DOHH2 (cell line): ENCODE data around the gene SLC4A2.

Experiments
- H3F3A ChIP-seq: fragments of 200-600 bp; sonication (generic), shearing (Covaris generic); 2 replicates; pipeline ENCODE4 v1.6.0; 2016; ENCODE audit warnings: antibody characterized with exemption, mild to moderate bottlenecking; ENCODE audit not compliant: control insufficient read depth, insufficient read depth
- H3K27ac ChIP-seq: fragments of 200-600 bp; sonication (generic); 2 replicates; pipeline ENCODE4 v1.5.1; 2014; ENCODE audit warnings: low read depth, mild to moderate bottlenecking, low read length, moderate library complexity
- H3K27me3 ChIP-seq: fragments of 200-600 bp; sonication (generic); 2 replicates; pipeline ENCODE4 v1.6.1; 2014; ENCODE audit warnings: mild to moderate bottlenecking, low read length, mixed read lengths; ENCODE audit not compliant: control insufficient read depth
- H3K36me3 ChIP-seq: fragments of 200-600 bp; sonication (generic); 2 replicates; pipeline ENCODE4 v1.6.1; 2014; ENCODE audit warnings: mild to moderate bottlenecking, low read length, moderate library complexity, mixed read lengths; ENCODE audit not compliant: control insufficient read depth
- H3K4me1 ChIP-seq: fragments of 200-600 bp; sonication (generic); 2 replicates; pipeline ENCODE4 v1.6.1; 2014; ENCODE audit warnings: mild to moderate bottlenecking, low read length, mixed read lengths; ENCODE audit not compliant: control insufficient read depth
- H3K4me2 ChIP-seq: fragments of 200-600 bp; sonication (generic); 2 replicates; pipeline ENCODE4 v1.6.0; 2014; ENCODE audit warnings: mild to moderate bottlenecking, low read length, moderate library complexity
- H3K4me3 ChIP-seq: fragments of 200-600 bp; sonication (generic); 2 replicates; pipeline ENCODE4 v1.5.1; 2014; ENCODE audit warnings: mild to moderate bottlenecking, low read length, mixed read lengths
- H3K79me2 ChIP-seq: fragments of 200-600 bp; sonication (generic); 2 replicates; pipeline ENCODE4 v1.6.1; 2014; ENCODE audit warnings: mild to moderate bottlenecking, low read length, mixed read lengths; ENCODE audit not compliant: control insufficient read depth
- H3K9me2 ChIP-seq: fragments of 200-600 bp; sonication (generic); replicated peaks from 2 replicates; pipeline ENCODE4 v1.6.1; 2014; ENCODE audit warnings: mild to moderate bottlenecking, low read length, mixed read lengths; ENCODE audit not compliant: control insufficient read depth
- H3K9me3 ChIP-seq: fragments of 200-600 bp; sonication (generic); 2 replicates; pipeline ENCODE4 v1.6.1; 2014; ENCODE audit warnings: antibody characterized with exemption, low read length, mixed read lengths; ENCODE audit not compliant: control insufficient read depth, insufficient read depth
- H4K20me1 ChIP-seq: fragments of 200-600 bp; sonication (generic); 2 replicates; pipeline ENCODE4 v1.6.0; 2014; ENCODE audit warnings: low read depth, mild to moderate bottlenecking, antibody characterized with exemption, low read length, moderate library complexity; ENCODE audit not compliant: control insufficient read depth, insufficient read depth
- CTCF ChIP-seq: fragments of 200-600 bp; sonication (generic); IDR thresholded peaks from one replicate; pipeline ENCODE4 v1.5.1; 2014; ENCODE audit warnings: antibody characterized with exemption, mild to moderate bottlenecking, low read depth, low read length; ENCODE audit not compliant: poor library complexity, severe bottlenecking
- EZH2phosphoT487 ChIP-seq: fragments of 200-600 bp; sonication (generic); IDR thresholded peaks from 2 replicates; pipeline ENCODE4 v1.6.1; 2017; ENCODE audit warnings: borderline replicate concordance, mild to moderate bottlenecking, antibody characterized with exemption, low read length, moderate library complexity, mixed read lengths

SLC4A2 gene

GRCh38 chr7:151115836-151116418, 56.5 kb downstream of the SLC4A2 start:
- H3K4me2 ChIP-seq, result no peak overlapping the region
- no peaks in the 10 kb centered on the region for H3K79me2 ChIP-seq
- no peaks in the 10 kb centered on the region for H3K9me2 ChIP-seq
- peaks cover 5% of the 10 kb centered on the region; the same call in 1 of the 2 replicates for H4K20me1 ChIP-seq
- no peaks in the 10 kb centered on the region for H3F3A ChIP-seq
- no peaks in the 10 kb centered on the region for H3K36me3 ChIP-seq
- no peak overlapping the region for H3K27ac ChIP-seq
- peaks cover 10% of the 10 kb centered on the region for H3K27me3 ChIP-seq
- no peak overlapping the region for H3K4me3 ChIP-seq
- no peaks in the 10 kb centered on the region for H3K9me3 ChIP-seq
- H3K4me1 ChIP-seq, result no peaks in the 10 kb centered on the region
- TF ChIP-seq EZH2phosphoT487 (no peak), CTCF (no peak)

GRCh38 chr7:151116603-151117440, 57.4 kb downstream of the SLC4A2 start:
- Histone ChIP-seq H4K20me1 (peaks cover 5% of the 10 kb centered on the region; the same call in 1 of the 2 replicates), H3K9me3 (no peaks in the 10 kb centered on the region), H3K4me3 (no peak overlapping the region), H3K4me2 (no peak overlapping the region), H3K27ac (no peak overlapping the region), H3K27me3 (peaks cover 3% of the 10 kb centered on the region; the same call in 1 of the 2 replicates), H3K36me3 (no peaks in the 10 kb centered on the region), H3K9me2 (no peaks in the 10 kb centered on the region), H3K4me1 (no peaks in the 10 kb centered on the region), H3K79me2 (no peaks in the 10 kb centered on the region), H3F3A (no peaks in the 10 kb centered on the region)
- TF ChIP-seq CTCF, result no peak
- TF ChIP-seq EZH2phosphoT487, result no peak

GRCh38 chr7:151117565-151117964, 58.2 kb downstream of the SLC4A2 start:
- H3K9me2 ChIP-seq, result no peaks in the 10 kb centered on the region
- H3K9me3 ChIP-seq, result no peaks in the 10 kb centered on the region
- H3K4me1 ChIP-seq, result no peaks in the 10 kb centered on the region
- no peaks in the 10 kb centered on the region for H3K27me3 ChIP-seq
- no peak overlapping the region for H3K4me3 ChIP-seq
- H3K27ac ChIP-seq, result no peak overlapping the region
- H3K4me2 ChIP-seq, result no peak overlapping the region
- no peaks in the 10 kb centered on the region for H3K36me3 ChIP-seq
- H3F3A ChIP-seq, result no peaks in the 10 kb centered on the region
- peaks cover 5% of the 10 kb centered on the region; the same call in 1 of the 2 replicates for H4K20me1 ChIP-seq
- TF ChIP-seq CTCF, result no peak
- no peak for TF ChIP-seq EZH2phosphoT487
- H3K79me2 ChIP-seq, result no peaks in the 10 kb centered on the region
